IPS-18a (cell line): ENCODE data around the gene SHISAL2A.

Experiments
- H3K27ac ChIP-seq: one replicate; pipeline ENCODE4 v1.5.1; 2013; ENCODE audit warnings: low read length
- H3K27me3 ChIP-seq: one replicate; pipeline ENCODE4 v1.6.1; 2013; ENCODE audit warnings: mild to moderate bottlenecking, low read length; ENCODE audit not compliant: control insufficient read depth, insufficient read depth
- H3K36me3 ChIP-seq: one replicate; pipeline ENCODE4 v1.6.1; 2013; ENCODE audit warnings: low read depth, low read length; ENCODE audit not compliant: control insufficient read depth
- H3K4me1 ChIP-seq: one replicate; pipeline ENCODE4 v1.6.1; 2013; ENCODE audit warnings: low read depth, low read length; ENCODE audit not compliant: control insufficient read depth
- H3K4me3 ChIP-seq: one replicate; pipeline ENCODE4 v1.5.1; 2013; ENCODE audit warnings: low read length
- H3K9ac ChIP-seq: one replicate; pipeline ENCODE4 v1.6.1; 2013; ENCODE audit warnings: mild to moderate bottlenecking, low read length, moderate library complexity
- H3K9me3 ChIP-seq: one replicate; pipeline ENCODE4 v1.6.1; 2013; ENCODE audit warnings: low read depth, low read length; ENCODE audit not compliant: control insufficient read depth

The SHISAL2A gene

GRCh38 chr1:52663716-52664115, 30.7 kb downstream of the SHISAL2A start:
- no peaks in the 10 kb centered on the region for H3K27me3 ChIP-seq
- H3K4me3 ChIP-seq, result no peak overlapping the region
- no peaks in the 10 kb centered on the region for H3K9me3 ChIP-seq
- no peak overlapping the region for H3K9ac ChIP-seq
- no peaks in the 10 kb centered on the region for H3K36me3 ChIP-seq
- H3K27ac ChIP-seq, result no peak overlapping the region
- peaks cover 39% of the 10 kb centered on the region for H3K4me1 ChIP-seq

- Histone ChIP-seq H3K9me3 (no peaks in the 10 kb centered on the region), H3K4me1 (peaks cover 26% of the 10 kb centered on the region), H3K36me3 (no peaks in the 10 kb centered on the region), H3K9ac (no peak overlapping the region), H3K27ac (no peak overlapping the region), H3K4me3 (no peak overlapping the region), H3K27me3 (no peaks in the 10 kb centered on the region)
These were observed 32.3 kb downstream of the SHISAL2A start for GRCh38 chr1:52665006-52665941.

- no peaks in the 10 kb centered on the region for H3K27me3 ChIP-seq
- H3K9ac ChIP-seq, result no peak overlapping the region
- no peaks in the 10 kb centered on the region for H3K36me3 ChIP-seq
- no peak overlapping the region for H3K4me3 ChIP-seq
- H3K27ac ChIP-seq, result no peak overlapping the region
- peaks cover 20% of the 10 kb centered on the region for H3K4me1 ChIP-seq
- no peaks in the 10 kb centered on the region for H3K9me3 ChIP-seq
These were observed 34.3 kb downstream of the SHISAL2A start for GRCh38 chr1:52667290-52667689.

GRCh38 chr1:52667984-52668383, 35.0 kb downstream of the SHISAL2A start:
- peaks cover 16% of the 10 kb centered on the region for H3K4me1 ChIP-seq

GRCh38 chr1:52668711-52669110, 35.7 kb downstream of the SHISAL2A start:
- no peaks in the 10 kb centered on the region for H3K9me3 ChIP-seq
- peaks cover 9% of the 10 kb centered on the region for H3K4me1 ChIP-seq
- no peak overlapping the region for H3K27ac ChIP-seq
- H3K27me3 ChIP-seq, result no peaks in the 10 kb centered on the region
- H3K4me3 ChIP-seq, result no peak overlapping the region
- H3K9ac ChIP-seq, result no peak overlapping the region
- no peaks in the 10 kb centered on the region for H3K36me3 ChIP-seq

More at GRCh38 chr1:52667984-52668383, 35.0 kb downstream of the SHISAL2A start:
- H3K27me3 ChIP-seq, result no peaks in the 10 kb centered on the region
- no peaks in the 10 kb centered on the region for H3K36me3 ChIP-seq
- no peak overlapping the region for H3K27ac ChIP-seq
- H3K4me3 ChIP-seq, result no peak overlapping the region
- H3K9ac ChIP-seq, result no peak overlapping the region
- H3K9me3 ChIP-seq, result no peaks in the 10 kb centered on the region

GRCh38 chr1:52669696-52670095, 36.7 kb downstream of the SHISAL2A start:
- Histone ChIP-seq H3K27me3 (no peaks in the 10 kb centered on the region), H3K4me1 (peaks cover 10% of the 10 kb centered on the region), H3K9ac (no peak overlapping the region), H3K9me3 (no peaks in the 10 kb centered on the region), H3K27ac (no peak overlapping the region), H3K36me3 (no peaks in the 10 kb centered on the region), H3K4me3 (no peak overlapping the region)

- peaks cover 13% of the 10 kb centered on the region for H3K4me1 ChIP-seq
- H3K9me3 ChIP-seq, result no peaks in the 10 kb centered on the region
- no peaks in the 10 kb centered on the region for H3K27me3 ChIP-seq
- no peak overlapping the region for H3K9ac ChIP-seq
- H3K27ac ChIP-seq, result no peak overlapping the region
- H3K36me3 ChIP-seq, result no peaks in the 10 kb centered on the region
- no peak overlapping the region for H3K4me3 ChIP-seq
These were observed 37.6 kb downstream of the SHISAL2A start for GRCh38 chr1:52670604-52671003.

GRCh38 chr1:52672946-52673345, 40.0 kb downstream of the SHISAL2A start:
- H3K36me3 ChIP-seq, result no peaks in the 10 kb centered on the region
- no peaks in the 10 kb centered on the region for H3K27me3 ChIP-seq
- no peaks in the 10 kb centered on the region for H3K9me3 ChIP-seq
- H3K9ac ChIP-seq, result no peak overlapping the region
- H3K27ac ChIP-seq, result no peak overlapping the region
- no peak overlapping the region for H3K4me3 ChIP-seq
- peaks cover 5% of the 10 kb centered on the region for H3K4me1 ChIP-seq

- H3K9ac ChIP-seq, result no peak overlapping the region
- H3K4me1 ChIP-seq, result peaks cover 5% of the 10 kb centered on the region
- H3K9me3 ChIP-seq, result no peaks in the 10 kb centered on the region
- no peak overlapping the region for H3K4me3 ChIP-seq
- H3K27ac ChIP-seq, result no peak overlapping the region
- H3K36me3 ChIP-seq, result no peaks in the 10 kb centered on the region
- no peaks in the 10 kb centered on the region for H3K27me3 ChIP-seq
These were observed 40.5 kb downstream of the SHISAL2A start for GRCh38 chr1:52673513-52673912.

GRCh38 chr1:52674497-52675384, 41.8 kb downstream of the SHISAL2A start:
- Histone ChIP-seq H3K36me3 (no peaks in the 10 kb centered on the region), H3K27me3 (no peaks in the 10 kb centered on the region), H3K27ac (no peak overlapping the region), H3K4me1 (peaks cover 7% of the 10 kb centered on the region), H3K9me3 (no peaks in the 10 kb centered on the region), H3K4me3 (no peak overlapping the region), H3K9ac (no peak overlapping the region)

GRCh38 chr1:52676249-52676903, 43.4 kb downstream of the SHISAL2A start:
- H3K9me3 ChIP-seq, result no peaks in the 10 kb centered on the region

More at GRCh38 chr1:52676249-52676903, 43.4 kb downstream of the SHISAL2A start:
- no peak overlapping the region for H3K4me3 ChIP-seq
- no peaks in the 10 kb centered on the region for H3K36me3 ChIP-seq
- no peak overlapping the region for H3K27ac ChIP-seq
- H3K9ac ChIP-seq, result no peak overlapping the region
- peaks cover 7% of the 10 kb centered on the region for H3K4me1 ChIP-seq
- H3K27me3 ChIP-seq, result no peaks in the 10 kb centered on the region
